Measurements from ENCODE around the gene NFKBIA. TPM values are rescaled to one million over a fixed set of nuclear protein-coding genes. Genes with fewer than 3 reads are reported as not detected.

Gene NFKBIA
- total RNA-seq, 4 donors from 2014 or later, result 112 to 387 (median 295) TPM

Other genes starting within 250 kb of the NFKBIA start
- 100 to 1,000 TPM; 114 to 180 (median 142) TPM for gene PSMA6, start 112.4 kb downstream of the NFKBIA start, total RNA-seq
- gene INSM2, start 129.4 kb upstream of the NFKBIA start, total RNA-seq, result under 1 TPM in 1 of 4 donors, not detected in 3; 0.07 TPM

Data from uterus (tissue), 4 donors.